GM10847 (cell line): ENCODE measurements around the gene XPC.

ENCODE experiments used
- POLR2A ChIP-seq: IDR thresholded peaks from 2 replicates; pipeline ENCODE4 v1.6.1; 2011; ENCODE audit not compliant: insufficient read length; ENCODE audit errors: extremely low read depth

The XPC gene

GRCh38 chr3:14137445-14137844, 41.0 kb downstream of the XPC start:
- no peak for TF ChIP-seq POLR2A

- TF ChIP-seq POLR2A: no peak
Observed at GRCh38 chr3:14137004-14137403, 41.4 kb downstream of the XPC start.

- TF ChIP-seq POLR2A: no peak
Observed at GRCh38 chr3:14135581-14135980, 42.8 kb downstream of the XPC start.

GRCh38 chr3:14134291-14134690, 44.1 kb downstream of the XPC start:
- no peak for TF ChIP-seq POLR2A

- TF ChIP-seq POLR2A: no peak
Observed at GRCh38 chr3:14133876-14134275, 44.5 kb downstream of the XPC start.

GRCh38 chr3:14133188-14133800, 45.1 kb downstream of the XPC start:
- TF ChIP-seq POLR2A: no peak

GRCh38 chr3:14132689-14133088, 45.7 kb downstream of the XPC start:
- TF ChIP-seq POLR2A: no peak

- TF ChIP-seq POLR2A: no peak
Observed at GRCh38 chr3:14132120-14132519, 46.3 kb downstream of the XPC start.

- no peak for TF ChIP-seq POLR2A
Observed at GRCh38 chr3:14131134-14131533, 47.3 kb downstream of the XPC start.

- TF ChIP-seq POLR2A: no peak
Observed at GRCh38 chr3:14130707-14131106, 47.7 kb downstream of the XPC start.

- TF ChIP-seq POLR2A: no peak
Observed at GRCh38 chr3:14130230-14130629, 48.2 kb downstream of the XPC start.

GRCh38 chr3:14129296-14129695, 49.1 kb downstream of the XPC start:
- TF ChIP-seq POLR2A: no peak

GRCh38 chr3:14128724-14129123, 49.7 kb downstream of the XPC start:
- no peak for TF ChIP-seq POLR2A

GRCh38 chr3:14127516-14128161, 50.8 kb downstream of the XPC start:
- no peak for TF ChIP-seq POLR2A

- no peak for TF ChIP-seq POLR2A
Observed at GRCh38 chr3:14126887-14127505, 51.4 kb downstream of the XPC start.

- no peak for TF ChIP-seq POLR2A
Observed at GRCh38 chr3:14126017-14126886, 52.1 kb downstream of the XPC start.
